Endothelial cell (in vitro differentiated cells): ENCODE results near the gene BMI1. TPM values are rescaled to one million over a fixed set of nuclear protein-coding genes. Genes with fewer than 3 reads are reported as not detected.

Experiments
- DNase-seq: peaks from one replicate; pipeline ENCODE4 v3.0.0; 2021; ENCODE audit warnings: low spot score
- H3K27ac Mint-ChIP-seq: one replicate; pipeline ENCODE4 v1.8.0; 2021; ENCODE audit warnings: mixed read lengths, inconsistent platforms; ENCODE audit not compliant: unreplicated experiment
- H3K27me3 Mint-ChIP-seq: one replicate; pipeline ENCODE4 v1.8.0; 2021; ENCODE audit warnings: mild to moderate bottlenecking, moderate library complexity, mixed read lengths, inconsistent platforms; ENCODE audit not compliant: unreplicated experiment
- H3K36me3 Mint-ChIP-seq: one replicate; pipeline ENCODE4 v1.8.0; 2021; ENCODE audit warnings: mild to moderate bottlenecking, low read depth, mixed read lengths, inconsistent platforms; ENCODE audit not compliant: unreplicated experiment
- H3K4me1 Mint-ChIP-seq: one replicate; pipeline ENCODE4 v1.8.0; 2021; ENCODE audit warnings: mild to moderate bottlenecking, mixed read lengths, inconsistent platforms; ENCODE audit not compliant: unreplicated experiment
- H3K4me3 Mint-ChIP-seq: one replicate; pipeline ENCODE4 v1.8.0; 2021; ENCODE audit warnings: mild to moderate bottlenecking, mixed read lengths, inconsistent platforms; ENCODE audit not compliant: unreplicated experiment
- H3K9me3 Mint-ChIP-seq: one replicate; pipeline ENCODE4 v1.8.0; 2021; ENCODE audit warnings: mixed read lengths, inconsistent platforms; ENCODE audit not compliant: unreplicated experiment
- total RNA-seq: library from RNA; stranded (reverse); fragmentation: NEBNext Ultra II Directional; extraction: Animal tissue kit (Norgen Biotek cat#: 25700); gene quantifications from one replicate; pipeline ENCODE4 v1.2.1, GENCODE V29; 2021; ENCODE audit not compliant: unreplicated experiment
- TF ChIP-seq, protein P1 (sequence below): fragments of 200-600 bp; sonication (generic); IDR thresholded peaks from one replicate; pipeline ENCODE4 v1.5.0; 2021; ENCODE audit warnings: antibody characterized with exemption; ENCODE audit not compliant: unreplicated experiment

The BMI1 gene
- total RNA-seq, 1 donor from 2014 or later = 23.6 TPM

DNA sequence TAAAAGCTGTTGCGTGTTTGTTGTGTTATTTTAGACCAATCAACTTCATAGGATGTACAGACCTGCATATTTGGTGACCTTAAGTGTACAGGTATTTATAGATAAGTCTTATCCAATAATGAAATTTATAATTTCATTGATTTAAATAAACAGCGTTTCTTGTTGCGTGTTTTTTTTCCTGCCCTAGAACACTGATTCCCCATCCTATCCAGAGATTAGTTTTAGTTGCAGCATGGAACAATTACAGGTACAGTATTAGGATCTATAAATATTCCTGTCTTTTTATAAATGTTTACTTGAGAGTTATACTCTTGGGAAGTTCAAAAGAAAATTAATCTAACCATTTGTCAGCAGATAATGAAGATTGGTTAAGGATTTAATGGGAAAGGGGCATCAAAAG is 2.1 kb upstream of the BMI1 start:
- Mint-ChIP-seq H3K4me3 (peak overlapping the region; percentile 67), H3K27ac (no peak overlapping the region), H3K36me3 (peaks cover 14% of the 10 kb centered on the region), H3K4me1 (peaks cover 26% of the 10 kb centered on the region), H3K9me3 (no peaks in the 10 kb centered on the region), H3K27me3 (peaks cover 26% of the 10 kb centered on the region)
- TF ChIP-seq, protein P1, sequence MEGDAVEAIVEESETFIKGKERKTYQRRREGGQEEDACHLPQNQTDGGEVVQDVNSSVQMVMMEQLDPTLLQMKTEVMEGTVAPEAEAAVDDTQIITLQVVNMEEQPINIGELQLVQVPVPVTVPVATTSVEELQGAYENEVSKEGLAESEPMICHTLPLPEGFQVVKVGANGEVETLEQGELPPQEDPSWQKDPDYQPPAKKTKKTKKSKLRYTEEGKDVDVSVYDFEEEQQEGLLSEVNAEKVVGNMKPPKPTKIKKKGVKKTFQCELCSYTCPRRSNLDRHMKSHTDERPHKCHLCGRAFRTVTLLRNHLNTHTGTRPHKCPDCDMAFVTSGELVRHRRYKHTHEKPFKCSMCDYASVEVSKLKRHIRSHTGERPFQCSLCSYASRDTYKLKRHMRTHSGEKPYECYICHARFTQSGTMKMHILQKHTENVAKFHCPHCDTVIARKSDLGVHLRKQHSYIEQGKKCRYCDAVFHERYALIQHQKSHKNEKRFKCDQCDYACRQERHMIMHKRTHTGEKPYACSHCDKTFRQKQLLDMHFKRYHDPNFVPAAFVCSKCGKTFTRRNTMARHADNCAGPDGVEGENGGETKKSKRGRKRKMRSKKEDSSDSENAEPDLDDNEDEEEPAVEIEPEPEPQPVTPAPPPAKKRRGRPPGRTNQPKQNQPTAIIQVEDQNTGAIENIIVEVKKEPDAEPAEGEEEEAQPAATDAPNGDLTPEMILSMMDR = no peak
- no peak for DNase-seq

DNA sequence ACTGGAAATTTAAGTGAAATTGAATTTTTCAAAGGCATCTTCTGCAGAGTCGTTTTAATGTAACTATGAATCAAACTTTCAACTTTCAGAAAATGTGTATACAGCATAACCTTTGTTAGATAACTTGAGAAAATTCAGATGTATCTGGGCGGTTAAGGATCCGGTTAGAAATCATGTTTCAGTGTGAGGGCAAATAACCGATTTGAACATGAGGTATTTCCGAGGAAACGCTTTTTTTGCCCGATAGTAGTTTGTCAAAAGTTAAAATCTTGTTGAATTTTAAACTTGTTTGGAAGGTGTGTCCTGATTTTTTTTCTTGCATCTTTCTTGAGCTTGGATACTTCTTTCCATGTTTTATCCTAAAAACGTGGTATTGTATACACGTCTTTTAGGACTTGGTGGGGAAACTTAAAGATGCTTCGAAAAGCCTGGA is 1.3 kb upstream of the BMI1 start:
- Mint-ChIP-seq H3K9me3 (no peaks in the 10 kb centered on the region), H3K27me3 (peaks cover 27% of the 10 kb centered on the region), H3K36me3 (peaks cover 14% of the 10 kb centered on the region), H3K4me3 (peak overlapping the region; percentile 96), H3K4me1 (peaks cover 29% of the 10 kb centered on the region), H3K27ac (peak overlapping the region; percentile 94)
- DNase-seq = no peak
- TF ChIP-seq, protein P1 = no peak

DNA sequence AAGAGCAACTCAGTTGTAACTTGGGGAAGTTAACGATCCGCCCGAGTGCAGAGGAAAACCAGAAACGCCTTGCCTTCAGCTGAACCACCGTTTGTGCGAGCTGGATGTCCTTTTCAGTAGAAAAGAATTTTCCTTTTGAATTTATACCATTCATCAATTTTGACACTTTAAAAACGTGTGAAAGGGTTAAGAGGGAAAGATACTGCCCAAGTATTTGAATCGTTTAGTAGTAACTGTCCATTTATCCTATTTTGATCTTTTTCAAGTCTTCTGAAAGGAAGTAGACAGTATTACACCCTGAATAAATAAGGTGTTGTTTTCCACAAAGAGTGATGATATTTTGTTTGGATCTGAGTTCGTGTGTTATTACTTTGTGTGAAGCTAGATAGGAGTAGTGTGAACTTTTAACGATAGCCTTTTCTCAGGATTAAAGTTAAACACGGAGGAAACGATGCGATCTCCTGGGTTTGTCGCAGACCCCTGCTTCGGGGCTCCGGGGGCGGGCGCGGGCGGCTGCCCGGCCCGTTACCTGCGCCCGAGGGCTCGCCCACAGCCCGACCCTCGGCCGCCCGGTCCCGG is 830 bp upstream of the BMI1 start:
- no peaks in the 10 kb centered on the region for H3K9me3 Mint-ChIP-seq
- peak overlapping the region; percentile 96 for H3K4me3 Mint-ChIP-seq
- no peak for DNase-seq
- peak overlapping the region; percentile 94 for H3K27ac Mint-ChIP-seq
- TF ChIP-seq, protein P1 = no peak
- H3K27me3 Mint-ChIP-seq = peaks cover 25% of the 10 kb centered on the region
- peaks cover 14% of the 10 kb centered on the region for H3K36me3 Mint-ChIP-seq
- H3K4me1 Mint-ChIP-seq = peaks cover 34% of the 10 kb centered on the region

DNA sequence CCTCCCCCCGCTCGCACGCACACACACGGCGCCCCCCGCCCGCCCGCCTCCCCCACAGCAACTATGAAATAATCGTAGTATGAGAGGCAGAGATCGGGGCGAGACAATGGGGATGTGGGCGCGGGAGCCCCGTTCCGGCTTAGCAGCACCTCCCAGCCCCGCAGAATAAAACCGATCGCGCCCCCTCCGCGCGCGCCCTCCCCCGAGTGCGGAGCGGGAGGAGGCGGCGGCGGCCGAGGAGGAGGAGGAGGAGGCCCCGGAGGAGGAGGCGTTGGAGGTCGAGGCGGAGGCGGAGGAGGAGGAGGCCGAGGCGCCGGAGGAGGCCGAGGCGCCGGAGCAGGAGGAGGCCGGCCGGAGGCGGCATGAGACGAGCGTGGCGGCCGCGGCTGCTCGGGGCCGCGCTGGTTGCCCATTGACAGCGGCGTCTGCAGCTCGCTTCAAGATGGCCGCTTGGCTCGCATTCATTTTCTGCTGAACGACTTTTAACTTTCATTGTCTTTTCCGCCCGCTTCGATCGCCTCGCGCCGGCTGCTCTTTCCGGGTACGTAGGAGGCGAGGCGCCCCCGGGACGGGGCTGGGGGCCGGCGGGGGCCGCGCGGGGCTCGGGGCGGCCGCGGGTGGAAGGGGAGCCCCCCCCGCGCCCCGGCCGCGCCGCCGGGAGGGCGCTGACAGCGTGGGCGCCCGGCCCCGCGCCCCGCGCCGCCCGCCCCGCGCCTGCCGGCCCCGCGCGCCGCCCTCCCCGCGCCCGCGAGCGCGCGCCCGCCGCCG is 441 bp downstream of the BMI1 start:
- Mint-ChIP-seq H3K4me3 (peak overlapping the region; percentile 79), H3K36me3 (peaks cover 14% of the 10 kb centered on the region), H3K4me1 (peaks cover 32% of the 10 kb centered on the region), H3K9me3 (no peaks in the 10 kb centered on the region), H3K27me3 (peaks cover 23% of the 10 kb centered on the region), H3K27ac (no peak overlapping the region)
- TF ChIP-seq, protein P1 = no peak
- DNase-seq = peak; percentile 62

DNA sequence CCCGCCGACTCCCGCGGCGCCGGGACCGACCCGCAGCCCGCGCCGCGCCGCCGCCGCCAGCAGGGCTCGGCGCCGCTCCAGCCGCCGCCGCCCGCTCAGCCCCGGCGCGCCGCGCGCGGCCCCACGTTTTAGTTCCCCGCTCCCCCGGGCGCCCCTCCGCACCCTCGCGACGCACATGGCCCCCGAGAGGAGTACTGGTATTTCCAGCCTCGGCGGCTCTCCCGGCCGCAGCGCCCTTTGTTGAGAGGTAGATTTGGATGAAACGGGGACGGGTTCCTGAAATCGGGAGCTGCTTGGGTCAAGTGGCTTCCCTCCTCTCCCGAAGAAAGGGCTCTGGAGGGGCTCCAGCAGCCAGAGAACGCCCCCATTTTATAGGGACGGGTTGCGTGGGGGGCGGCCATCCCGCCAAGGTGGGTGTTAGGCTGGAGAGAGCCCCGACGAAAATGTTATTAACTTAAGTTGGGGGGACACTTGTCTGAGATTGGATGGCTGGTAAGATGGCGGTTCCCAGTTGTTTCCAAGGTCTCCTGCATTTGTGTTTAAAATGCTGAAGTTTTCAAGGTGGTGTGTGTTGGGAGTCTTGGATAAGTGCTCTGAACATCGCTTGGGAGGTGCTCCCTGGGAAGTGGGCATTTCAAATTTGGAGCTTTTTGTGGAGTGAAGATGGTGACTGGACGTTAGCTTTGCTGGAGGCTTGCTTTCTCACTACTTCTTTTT is 1.2 kb downstream of the BMI1 start:
- H3K27me3 Mint-ChIP-seq = peaks cover 23% of the 10 kb centered on the region
- H3K4me1 Mint-ChIP-seq = peaks cover 28% of the 10 kb centered on the region
- peak overlapping the region; percentile 85 for H3K27ac Mint-ChIP-seq
- DNase-seq = no peak
- H3K9me3 Mint-ChIP-seq = no peaks in the 10 kb centered on the region
- H3K4me3 Mint-ChIP-seq = peak overlapping the region; percentile 98
- peaks cover 14% of the 10 kb centered on the region for H3K36me3 Mint-ChIP-seq
- TF ChIP-seq, protein P1 = no peak
